HG03060 (cell line): ENCODE results near the gene ALKBH5.

Experiments used
- ATAC-seq: cut with Tn5 transposase; IDR thresholded peaks from one replicate; pipeline ENCODE4 v1.9.1; 2021; ENCODE audit warnings: low read depth, moderate number of reproducible peaks; ENCODE audit not compliant: unreplicated experiment

ALKBH5 gene

GRCh38 chr17:18256776-18257175 lies 73.1 kb downstream of the ALKBH5 start:
- no peak for ATAC-seq

GRCh38 chr17:18257268-18257981 lies 73.8 kb downstream of the ALKBH5 start:
- no peak for ATAC-seq

GRCh38 chr17:18257982-18258355 lies 74.3 kb downstream of the ALKBH5 start:
- no peak for ATAC-seq

GRCh38 chr17:18258356-18259038 lies 74.9 kb downstream of the ALKBH5 start, which contains the start of gene FLII:
Gene FLII (minus strand): TSS chr17:18258738. CDS start chr17:18258690, 48 bp downstream.
- ATAC-seq: no peak
